ENCODE data around the gene SHB. TPM values are rescaled to one million over a fixed set of nuclear protein-coding genes. Genes with fewer than 3 reads are reported as not detected.

SHB gene
- total RNA-seq, 1 experiment from 2014 or later = 56.4 TPM

DNA sequence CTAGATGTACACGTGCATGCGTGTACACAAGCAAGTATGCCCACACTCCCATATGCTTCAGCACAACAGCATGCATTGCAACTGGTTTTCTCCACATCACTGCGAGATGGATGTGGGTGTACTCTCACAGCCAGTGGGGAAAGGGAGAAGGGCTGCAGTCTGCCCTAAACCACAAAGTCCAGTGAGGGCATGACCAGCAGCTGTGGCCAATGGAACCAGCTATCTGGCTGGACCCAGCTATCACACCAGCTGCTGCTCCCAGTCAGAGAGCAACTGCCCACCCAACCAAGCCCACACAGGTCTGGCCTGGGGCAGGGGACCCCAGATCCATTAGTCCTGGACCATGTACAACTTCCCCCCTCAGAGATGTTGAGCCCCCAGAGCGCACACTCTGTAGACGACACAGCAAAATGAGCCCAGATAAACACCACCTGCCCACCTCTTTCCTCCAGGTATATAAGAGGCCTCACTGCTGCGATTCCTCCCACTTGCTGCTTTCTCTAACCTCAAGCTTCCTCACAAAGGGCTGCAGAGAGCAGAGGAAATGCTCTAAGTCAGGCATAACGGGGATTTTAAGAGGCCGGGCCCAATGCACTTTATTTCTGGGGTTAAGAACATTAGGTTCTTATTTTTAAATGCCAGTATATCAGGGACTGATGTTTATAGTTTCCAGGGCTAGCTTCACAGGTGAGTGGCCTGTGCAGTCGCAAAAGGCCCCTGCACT, 39.0 kb downstream of the SHB start:
- Histone ChIP-seq H3K79me2 (ENCODE audit: low read length) (peaks cover 100% of the 10 kb centered on the region), H2AFZ (ENCODE audit: low read length) (no peak overlapping the region), H3K4me2 (ENCODE audit: low read length) (no peak overlapping the region), H4K20me1 (ENCODE audit: low read length) (peaks cover 12% of the 10 kb centered on the region; the same call in 1 of the 2 replicates), H3K27me3 (ENCODE audit: low read length) (no peaks in the 10 kb centered on the region), H3F3A (ENCODE audit: low read length, unreplicated experiment) (no peaks in the 10 kb centered on the region), H3K4me1 (ENCODE audit: insufficient read depth, low read length) (peaks cover 69% of the 10 kb centered on the region), H3K36me3 (ENCODE audit: low read depth, low read length) (peaks cover 3% of the 10 kb centered on the region; the same call in 1 of the 2 replicates), H3K9ac (ENCODE audit: low read length) (no peak overlapping the region), H3K9me3 (ENCODE audit: low read length) (no peaks in the 10 kb centered on the region), H3K27ac (ENCODE audit: low read length) (no peak overlapping the region), H3K9me2 (replicated peaks; ENCODE audit: low read length) (no peaks in the 10 kb centered on the region), H3K4me3 (ENCODE audit: low read length) (no peak overlapping the region)
- no peak for DNase-seq
- CTCF ChIA-PET = no interaction called here
- BruUV-seq (replicated peaks) = no TSS peak
- no peak for ATAC-seq
- POLR2A ChIA-PET (ENCODE audit: unreplicated experiment) = no interaction called here
- no peak for TF ChIP-seq EZH2 (IDR thresholded peaks at IDR 0.05; ENCODE audit: low read length, unreplicated experiment)
- TF ChIP-seq, protein P1, sequence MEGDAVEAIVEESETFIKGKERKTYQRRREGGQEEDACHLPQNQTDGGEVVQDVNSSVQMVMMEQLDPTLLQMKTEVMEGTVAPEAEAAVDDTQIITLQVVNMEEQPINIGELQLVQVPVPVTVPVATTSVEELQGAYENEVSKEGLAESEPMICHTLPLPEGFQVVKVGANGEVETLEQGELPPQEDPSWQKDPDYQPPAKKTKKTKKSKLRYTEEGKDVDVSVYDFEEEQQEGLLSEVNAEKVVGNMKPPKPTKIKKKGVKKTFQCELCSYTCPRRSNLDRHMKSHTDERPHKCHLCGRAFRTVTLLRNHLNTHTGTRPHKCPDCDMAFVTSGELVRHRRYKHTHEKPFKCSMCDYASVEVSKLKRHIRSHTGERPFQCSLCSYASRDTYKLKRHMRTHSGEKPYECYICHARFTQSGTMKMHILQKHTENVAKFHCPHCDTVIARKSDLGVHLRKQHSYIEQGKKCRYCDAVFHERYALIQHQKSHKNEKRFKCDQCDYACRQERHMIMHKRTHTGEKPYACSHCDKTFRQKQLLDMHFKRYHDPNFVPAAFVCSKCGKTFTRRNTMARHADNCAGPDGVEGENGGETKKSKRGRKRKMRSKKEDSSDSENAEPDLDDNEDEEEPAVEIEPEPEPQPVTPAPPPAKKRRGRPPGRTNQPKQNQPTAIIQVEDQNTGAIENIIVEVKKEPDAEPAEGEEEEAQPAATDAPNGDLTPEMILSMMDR (conservative IDR thresholded peaks at IDR 0.05; ENCODE audit: low read depth, low read length) = no peak
- TF ChIP-seq EZH2phosphoT487 (IDR thresholded peaks at IDR 0.05; ENCODE audit: borderline replicate concordance, low read length) = no peak
- intact Hi-C loops (cut with micrococcal nuclease) = no loop called here

DNA sequence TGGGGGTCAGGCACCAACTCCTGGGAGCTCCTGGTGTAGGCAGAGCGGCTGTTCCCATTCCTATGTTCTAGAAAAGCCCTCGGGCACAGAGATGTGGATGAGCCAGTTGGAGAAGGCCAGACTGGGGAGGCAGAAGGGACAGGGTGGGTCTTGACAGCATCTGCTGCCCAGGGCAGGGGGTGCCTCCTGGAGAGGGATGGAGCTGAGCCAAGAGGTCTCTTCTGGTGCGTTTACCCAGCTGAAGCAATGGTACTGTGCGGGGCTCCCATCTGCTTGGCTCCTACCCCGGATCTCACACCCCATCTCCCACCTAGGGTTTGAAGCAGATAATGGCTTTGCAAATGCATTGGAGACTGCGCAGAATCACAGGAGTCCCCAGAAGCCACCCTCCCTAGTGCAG, 41.3 kb downstream of the SHB start:
- TF ChIP-seq EZH2 (IDR thresholded peaks at IDR 0.05; ENCODE audit: low read length, unreplicated experiment) (no peak), EZH2phosphoT487 (IDR thresholded peaks at IDR 0.05; ENCODE audit: borderline replicate concordance, low read length) (no peak)
- TF ChIP-seq, protein P1 (conservative IDR thresholded peaks at IDR 0.05; ENCODE audit: low read depth, low read length) = no peak
- ChIA-PET POLR2A (ENCODE audit: unreplicated experiment) (no interaction called here), CTCF (no interaction called here)
- H3K9me3 ChIP-seq (ENCODE audit: low read length) = no peaks in the 10 kb centered on the region
- peaks cover 12% of the 10 kb centered on the region; the same call in 1 of the 2 replicates for H4K20me1 ChIP-seq (ENCODE audit: low read length)
- peaks cover 76% of the 10 kb centered on the region for H3K4me1 ChIP-seq (ENCODE audit: insufficient read depth, low read length)
- no TSS peak for BruUV-seq (replicated peaks)
- H2AFZ ChIP-seq (ENCODE audit: low read length) = no peak overlapping the region
- no peak overlapping the region for H3K4me3 ChIP-seq (ENCODE audit: low read length)
- no peaks in the 10 kb centered on the region for H3K9me2 ChIP-seq (replicated peaks; ENCODE audit: low read length)
- 0 out of 2 replicates have a peak overlapping the region, but pooled peaks have one; percentile 73 for H3K9ac ChIP-seq (ENCODE audit: low read length)
- intact Hi-C loops (cut with micrococcal nuclease) = no loop called here
- peaks cover 4% of the 10 kb centered on the region; the same call in 1 of the 2 replicates for H3K36me3 ChIP-seq (ENCODE audit: low read depth, low read length)
- no peaks in the 10 kb centered on the region for H3K27me3 ChIP-seq (ENCODE audit: low read length)
- ATAC-seq = no peak
- no peaks in the 10 kb centered on the region for H3F3A ChIP-seq (ENCODE audit: low read length, unreplicated experiment)
- DNase-seq = no peak
- H3K4me2 ChIP-seq (ENCODE audit: low read length) = 0 out of 2 replicates have a peak overlapping the region, but pooled peaks have one; percentile 74
- H3K79me2 ChIP-seq (ENCODE audit: low read length) = peaks cover 100% of the 10 kb centered on the region
- H3K27ac ChIP-seq (ENCODE audit: low read length) = peak overlapping the region; percentile 98
